Calu3 (cell line): Measurements from ENCODE around the gene INSIG2. TPM values are rescaled to one million over a fixed set of nuclear protein-coding genes. Genes with fewer than 3 reads are reported as not detected.
"Not testable (repeated sequence)": the region's sequence is repeated elsewhere in the genome, so short reads cannot be mapped to it uniquely, and the experiment has no call there.

Experiments used
- BruUV-seq: library from RNA; stranded (reverse); fragments of 400-500 nt; replicated peaks from 2 replicates; lab custom pipeline; 2021; lab: Mats Ljungman, UMichigan
- CTCF ChIA-PET: fragments of 300-600 bp; sonication (Branson Sonifier 250); formaldehyde crosslinking; loops from one replicate; lab custom pipeline; 2022; ENCODE audit warnings: antibody characterized with exemption; lab: Charles Lee
- DNase-seq: peaks from one replicate; pipeline ENCODE4 v3.0.0; 2022
- H3K27ac Mint-ChIP-seq: one replicate; pipeline ENCODE4 v1.8.0; 2022; ENCODE audit warnings: mixed read lengths; ENCODE audit not compliant: unreplicated experiment
- H3K27me3 Mint-ChIP-seq: one replicate; pipeline ENCODE4 v1.8.0; 2022; ENCODE audit warnings: mixed read lengths; ENCODE audit not compliant: unreplicated experiment
- H3K36me3 Mint-ChIP-seq: one replicate; pipeline ENCODE4 v1.8.0; 2022; ENCODE audit warnings: mild to moderate bottlenecking, moderate library complexity, mixed read lengths; ENCODE audit not compliant: insufficient read depth, unreplicated experiment
- H3K4me1 Mint-ChIP-seq: one replicate; pipeline ENCODE4 v1.8.0; 2022; ENCODE audit warnings: mild to moderate bottlenecking, low read depth, mixed read lengths; ENCODE audit not compliant: unreplicated experiment
- H3K4me3 Mint-ChIP-seq: one replicate; pipeline ENCODE4 v1.8.0; 2022; ENCODE audit warnings: mild to moderate bottlenecking, low read depth, moderate library complexity, mixed read lengths; ENCODE audit not compliant: unreplicated experiment
- H3K9me3 Mint-ChIP-seq: one replicate; pipeline ENCODE4 v1.8.0; 2022; ENCODE audit warnings: low read depth, mixed read lengths; ENCODE audit not compliant: unreplicated experiment
- CTCF ChIP-seq: fragments of 200-600 bp; IDR thresholded peaks from one replicate; pipeline ENCODE4 v1.8.0; 2022; ENCODE audit warnings: antibody characterized with exemption; ENCODE audit not compliant: unreplicated experiment
- intact Hi-C: fragments of 100-400 bp; cut with micrococcal nuclease; formaldehyde crosslinking; loops from one replicate; pipeline ENCODE4 v1.10.0; 2022; ENCODE audit not compliant: unreplicated experiment
- total RNA-seq: library from RNA; stranded (reverse); gene quantifications from 2 replicates; pipeline ENCODE4 v1.2.3, GENCODE V29; 2022

The INSIG2 gene
- total RNA-seq, 1 experiment from 2014 or later, result 67.1 TPM

- BruUV-seq, result TSS peak; percentile 45
- Mint-ChIP-seq H3K36me3 (peaks cover 18% of the 10 kb centered on the region), H3K27ac (no peak overlapping the region), H3K9me3 (peaks cover 4% of the 10 kb centered on the region), H3K4me1 (peaks cover 23% of the 10 kb centered on the region), H3K27me3 (no peaks in the 10 kb centered on the region), H3K4me3 (peak overlapping the region; percentile 95)
- CTCF ChIA-PET, result interaction anchor here (0.6 to 1.9 kb wide), 3 partner anchors 11 to 43 kb away, joined by 3 to 6 read pairs (median 5); no protein-coding TSS in a partner anchor
- DNase-seq, result peak; percentile 27
- intact Hi-C loops, result loop anchor here (2.0 kb wide), 1 partner anchor 24 kb away; no protein-coding TSS in a partner anchor
- no peak for TF ChIP-seq CTCF
Observed at GRCh38 chr2:118089139-118089800, 999 bp downstream of the INSIG2 start.

GRCh38 chr2:118090387-118091139 is 2.3 kb downstream of the INSIG2 start:
- Mint-ChIP-seq H3K4me1 (peaks cover 20% of the 10 kb centered on the region), H3K9me3 (peaks cover 4% of the 10 kb centered on the region), H3K4me3 (peak overlapping the region; percentile 42), H3K27me3 (no peaks in the 10 kb centered on the region), H3K36me3 (peaks cover 18% of the 10 kb centered on the region), H3K27ac (no peak overlapping the region)
- intact Hi-C loops, result no loop called here
- CTCF ChIA-PET, result interaction anchor here (0.9 to 1.2 kb wide), 2 partner anchors 36 to 44 kb away, joined by 3 to 4 read pairs; no protein-coding TSS in a partner anchor
- TF ChIP-seq CTCF, result no peak
- DNase-seq, result no peak
- no TSS peak for BruUV-seq

GRCh38 chr2:118091140-118091478 is 2.8 kb downstream of the INSIG2 start:
- CTCF ChIA-PET, result interaction anchor here (0.9 to 1.2 kb wide), 2 partner anchors 37 to 44 kb away, joined by 3 to 4 read pairs; no protein-coding TSS in a partner anchor
- intact Hi-C loops, result no loop called here
- Mint-ChIP-seq H3K4me3 (no peak overlapping the region), H3K4me1 (peaks cover 25% of the 10 kb centered on the region), H3K36me3 (peaks cover 18% of the 10 kb centered on the region), H3K27ac (no peak overlapping the region), H3K9me3 (peaks cover 4% of the 10 kb centered on the region), H3K27me3 (no peaks in the 10 kb centered on the region)
- DNase-seq, result no peak
- no peak for TF ChIP-seq CTCF
- no TSS peak for BruUV-seq

GRCh38 chr2:118091631-118092030 is 3.4 kb downstream of the INSIG2 start:
- intact Hi-C loops, result no loop called here
- Mint-ChIP-seq H3K27ac (no peak overlapping the region), H3K4me3 (no peak overlapping the region), H3K36me3 (peaks cover 18% of the 10 kb centered on the region), H3K27me3 (no peaks in the 10 kb centered on the region), H3K4me1 (peaks cover 25% of the 10 kb centered on the region), H3K9me3 (peaks cover 4% of the 10 kb centered on the region)
- no peak for DNase-seq
- CTCF ChIA-PET, result interaction anchor here (1.2 kb wide), 1 partner anchor 45 kb away, joined by 4 read pairs; no protein-coding TSS in a partner anchor
- no TSS peak for BruUV-seq
- no peak for TF ChIP-seq CTCF

- H3K9me3 Mint-ChIP-seq, CTCF ChIA-PET, H3K4me3 Mint-ChIP-seq, BruUV-seq, H3K27ac Mint-ChIP-seq, intact Hi-C loops, DNase-seq, H3K27me3 Mint-ChIP-seq: not testable (repeated sequence)
- peaks cover 10% of the 10 kb centered on the region for H3K36me3 Mint-ChIP-seq
- H3K4me1 Mint-ChIP-seq, result peaks cover 34% of the 10 kb centered on the region
Observed at GRCh38 chr2:118094102-118094501, 5.8 kb downstream of the INSIG2 start.
